ENCODE measurements around the gene KLHL29.

Gene KLHL29

DNA sequence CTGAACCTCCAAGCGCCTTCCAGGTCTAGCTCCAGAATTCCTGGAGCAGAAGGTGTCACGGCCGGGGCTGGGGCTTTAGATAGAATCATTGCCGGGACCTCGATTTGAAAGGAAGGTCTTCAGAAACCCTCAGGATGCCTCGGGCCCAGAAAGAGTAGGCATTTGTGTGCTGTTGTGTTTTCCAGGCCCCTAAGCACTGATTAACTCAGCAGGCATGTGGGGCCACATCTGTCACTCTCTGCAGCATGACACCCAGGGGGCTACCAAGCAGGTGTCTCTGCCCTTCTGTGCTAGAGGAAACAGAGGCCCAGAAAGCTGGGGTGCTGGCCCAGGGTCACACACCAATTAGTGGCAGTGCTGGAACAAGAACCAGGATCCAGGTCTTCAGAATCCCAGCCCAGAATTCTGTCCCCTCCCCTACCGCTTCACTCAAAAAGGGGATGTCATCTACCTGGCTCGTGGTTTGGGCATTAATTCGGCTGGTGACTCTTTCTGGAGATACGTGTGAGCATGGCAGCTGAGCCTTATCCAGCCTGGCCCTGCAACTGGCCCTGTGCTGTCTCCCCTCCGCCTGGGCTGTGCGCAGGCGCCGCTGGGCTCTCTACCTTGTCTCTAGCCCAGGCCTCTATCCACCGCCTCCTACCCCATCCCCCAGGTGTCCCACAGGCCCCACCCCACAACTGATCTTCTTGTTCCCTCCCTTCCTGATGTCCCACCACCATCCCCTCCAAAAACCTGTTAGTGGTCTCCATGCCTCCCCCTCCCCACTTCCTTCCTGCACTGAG is 296.6 kb downstream of the KLHL29 start:
- FAIRE-seq (no peak), DNase-seq (ENCODE audit: insufficient read length, low spot score) (peak; percentile 38)
- TF ChIP-seq, protein P1, sequence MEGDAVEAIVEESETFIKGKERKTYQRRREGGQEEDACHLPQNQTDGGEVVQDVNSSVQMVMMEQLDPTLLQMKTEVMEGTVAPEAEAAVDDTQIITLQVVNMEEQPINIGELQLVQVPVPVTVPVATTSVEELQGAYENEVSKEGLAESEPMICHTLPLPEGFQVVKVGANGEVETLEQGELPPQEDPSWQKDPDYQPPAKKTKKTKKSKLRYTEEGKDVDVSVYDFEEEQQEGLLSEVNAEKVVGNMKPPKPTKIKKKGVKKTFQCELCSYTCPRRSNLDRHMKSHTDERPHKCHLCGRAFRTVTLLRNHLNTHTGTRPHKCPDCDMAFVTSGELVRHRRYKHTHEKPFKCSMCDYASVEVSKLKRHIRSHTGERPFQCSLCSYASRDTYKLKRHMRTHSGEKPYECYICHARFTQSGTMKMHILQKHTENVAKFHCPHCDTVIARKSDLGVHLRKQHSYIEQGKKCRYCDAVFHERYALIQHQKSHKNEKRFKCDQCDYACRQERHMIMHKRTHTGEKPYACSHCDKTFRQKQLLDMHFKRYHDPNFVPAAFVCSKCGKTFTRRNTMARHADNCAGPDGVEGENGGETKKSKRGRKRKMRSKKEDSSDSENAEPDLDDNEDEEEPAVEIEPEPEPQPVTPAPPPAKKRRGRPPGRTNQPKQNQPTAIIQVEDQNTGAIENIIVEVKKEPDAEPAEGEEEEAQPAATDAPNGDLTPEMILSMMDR (IDR thresholded peaks at IDR 0.05; ENCODE audit: insufficient read depth, missing control alignments): no peak

DNA sequence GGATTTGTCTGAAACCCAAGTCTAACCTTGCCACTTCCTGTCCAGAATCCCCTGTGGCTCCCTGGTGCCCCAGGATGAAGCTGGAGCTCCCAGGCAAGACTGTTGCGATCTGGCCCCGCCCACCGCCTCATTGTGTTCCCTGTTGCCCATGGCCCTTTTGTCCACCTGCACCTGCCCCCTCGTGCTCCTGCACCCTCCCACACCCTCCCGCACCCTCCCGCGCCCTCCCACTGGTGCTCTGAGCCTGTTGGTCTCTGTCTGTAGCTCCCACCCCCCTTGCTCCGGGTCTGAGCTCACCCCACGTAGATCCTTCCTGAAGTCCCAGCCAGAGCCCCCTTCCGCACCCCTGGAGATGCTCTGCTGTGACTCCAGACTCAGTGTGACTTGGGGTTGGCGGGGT is 297.5 kb downstream of the KLHL29 start:
- TF ChIP-seq, protein P1 (IDR thresholded peaks at IDR 0.05; ENCODE audit: insufficient read depth, missing control alignments): no peak
- FAIRE-seq: no peak
- DNase-seq (ENCODE audit: insufficient read length, low spot score): no peak

DNA sequence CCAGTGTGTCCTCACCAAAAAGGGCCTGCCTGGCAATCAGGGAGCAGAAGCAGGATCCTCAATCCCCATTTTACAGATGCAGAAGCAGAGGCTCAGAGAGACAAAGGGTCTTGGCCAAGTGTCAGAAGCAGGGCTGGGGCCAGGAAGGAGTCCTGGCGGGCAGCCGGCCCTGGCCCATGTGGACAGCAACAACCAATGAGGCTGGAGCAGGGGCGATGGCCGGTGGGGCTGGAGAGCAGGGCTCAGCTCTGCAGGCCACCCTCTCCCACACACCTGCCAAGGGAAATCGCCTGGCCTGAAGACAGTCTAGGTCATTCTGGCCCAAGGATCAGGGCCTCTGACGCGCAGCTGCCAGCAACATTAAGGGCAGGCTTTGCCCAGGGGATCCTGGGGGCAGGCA is 298.0 kb downstream of the KLHL29 start:
- TF ChIP-seq, protein P1 (IDR thresholded peaks at IDR 0.05; ENCODE audit: insufficient read depth, missing control alignments): no peak
- no peak for FAIRE-seq

DNA sequence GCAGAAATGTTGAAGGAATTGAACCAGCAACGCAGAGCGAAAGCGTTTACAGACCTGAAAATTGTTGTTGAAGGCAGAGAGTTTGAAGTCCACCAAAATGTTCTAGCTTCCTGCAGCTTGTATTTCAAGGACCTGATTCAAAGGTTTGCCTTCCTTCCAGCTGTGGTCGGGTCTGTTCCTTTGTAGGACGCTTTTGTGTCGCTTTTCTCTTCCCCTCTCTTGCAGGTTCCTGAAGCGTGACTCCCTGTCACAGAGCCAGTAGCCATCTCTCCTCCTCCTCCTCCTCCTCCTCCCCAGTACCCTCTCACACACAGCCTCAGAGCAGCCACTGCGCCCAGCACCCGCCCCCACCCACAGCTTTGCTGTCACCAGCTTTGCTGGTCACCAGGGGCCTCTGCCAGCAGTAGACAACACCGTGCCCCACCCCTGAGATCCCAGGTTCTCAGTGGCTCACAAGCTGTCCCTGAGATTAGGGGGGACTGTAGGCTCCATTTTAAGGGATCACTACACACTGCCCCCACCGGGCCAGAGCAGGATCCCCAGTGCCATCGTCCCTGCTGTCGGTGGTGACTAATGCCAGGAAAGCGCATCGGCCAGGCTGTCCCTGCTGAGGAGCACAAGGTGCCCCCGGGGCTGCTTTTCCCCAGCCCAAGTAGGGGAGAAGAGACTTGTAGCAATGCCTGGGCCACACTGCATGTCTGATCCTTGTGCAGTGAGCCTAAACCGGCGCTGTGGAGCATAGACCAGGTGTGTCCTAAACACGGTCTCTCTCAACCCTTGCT is 299.6 kb downstream of the KLHL29 start:
- TF ChIP-seq, protein P1 (IDR thresholded peaks at IDR 0.05; ENCODE audit: insufficient read depth, missing control alignments): no peak
- DNase-seq (ENCODE audit: insufficient read length, low spot score) (no peak), FAIRE-seq (no peak)

More for the DNA sequence above, 298.0 kb downstream of the KLHL29 start:
- DNase-seq (ENCODE audit: insufficient read length, low spot score): no peak

DNA sequence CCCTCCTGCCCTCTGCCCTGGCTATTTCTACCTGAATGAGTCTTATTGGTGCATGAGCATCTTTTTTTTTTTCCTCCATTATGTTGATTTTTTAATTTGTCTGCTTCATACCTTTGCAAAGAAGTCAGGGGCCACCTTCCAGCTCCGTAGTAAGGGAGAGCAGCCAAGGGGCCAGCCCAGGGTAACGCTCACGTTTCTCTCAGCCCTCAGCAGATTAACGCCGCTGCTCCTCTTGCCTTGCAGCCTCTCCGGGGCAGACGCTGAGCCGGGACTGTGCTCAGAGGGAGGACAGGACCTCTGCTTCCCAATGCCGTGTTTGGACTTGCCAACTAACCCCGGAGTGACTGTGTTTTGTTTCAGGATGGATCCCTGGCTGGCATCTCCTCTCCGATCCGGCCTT is 300.2 kb downstream of the KLHL29 start:
- FAIRE-seq: no peak
- DNase-seq (ENCODE audit: insufficient read length, low spot score): no peak
- TF ChIP-seq, protein P1 (IDR thresholded peaks at IDR 0.05; ENCODE audit: insufficient read depth, missing control alignments): no peak

DNA sequence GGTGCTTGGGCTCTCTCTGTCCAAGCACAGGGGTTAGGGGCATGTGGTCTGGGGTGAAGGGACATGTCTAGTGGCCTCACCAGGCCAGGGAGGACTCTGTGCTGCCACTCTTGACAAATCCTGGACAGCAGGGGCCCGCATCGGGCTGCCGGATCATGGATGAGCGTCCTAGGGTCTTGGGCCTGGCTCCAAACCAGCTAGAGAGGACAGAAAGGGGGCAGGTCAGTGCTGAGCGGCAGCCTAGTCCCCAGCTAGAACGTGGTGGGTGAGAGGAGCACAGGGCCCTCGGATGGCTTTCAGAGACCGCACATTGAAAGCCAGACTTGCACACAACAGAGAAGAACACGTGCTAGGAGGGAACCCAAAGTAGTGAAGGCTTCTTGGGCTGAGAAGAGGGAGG is 300.7 kb downstream of the KLHL29 start:
- FAIRE-seq (no peak), DNase-seq (ENCODE audit: insufficient read length, low spot score) (no peak)
- TF ChIP-seq, protein P1 (IDR thresholded peaks at IDR 0.05; ENCODE audit: insufficient read depth, missing control alignments): no peak

All from D721Med (cell line).